ENCODE results near the gene LARP1.

Gene LARP1

DNA sequence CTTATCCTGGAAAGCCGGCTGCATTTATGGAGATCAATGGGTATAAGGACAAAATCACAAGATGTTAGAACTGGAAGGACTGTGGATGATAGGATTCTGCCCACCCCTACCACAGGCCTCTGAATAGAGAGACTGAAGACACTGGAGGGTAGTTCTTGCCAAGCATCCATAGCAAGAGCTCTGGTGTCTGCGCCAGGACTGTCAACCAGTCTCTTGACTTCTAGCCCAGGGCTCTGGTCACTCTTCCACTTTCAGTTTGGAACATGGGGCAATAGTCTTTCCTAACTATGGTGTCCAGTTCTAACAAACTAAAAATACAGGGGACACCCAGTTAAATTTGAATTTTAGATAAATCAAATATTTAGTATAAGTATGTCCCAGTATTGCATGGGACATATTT is 23.4 kb downstream of the LARP1 start:
- Histone ChIP-seq H3K4me2 (ENCODE audit: low read length) (no peak overlapping the region), H3K4me3 (ENCODE audit: low read depth, low read length) (no peak overlapping the region), H3K36me3 (ENCODE audit: control insufficient read depth, insufficient read depth, low read length) (no peaks in the 10 kb centered on the region), H3K27ac (no peak overlapping the region), H3K27me3 (ENCODE audit: control insufficient read depth, insufficient read depth, low read length) (no peaks in the 10 kb centered on the region), H3K79me2 (peaks cover 87% of the 10 kb centered on the region), H3K9me3 (ENCODE audit: control insufficient read depth, low read length) (no peaks in the 10 kb centered on the region), H2AFZ (no peak overlapping the region), H3K9ac (no peak overlapping the region), H3K4me1 (peaks cover 3% of the 10 kb centered on the region)
- TF ChIP-seq, protein P1, sequence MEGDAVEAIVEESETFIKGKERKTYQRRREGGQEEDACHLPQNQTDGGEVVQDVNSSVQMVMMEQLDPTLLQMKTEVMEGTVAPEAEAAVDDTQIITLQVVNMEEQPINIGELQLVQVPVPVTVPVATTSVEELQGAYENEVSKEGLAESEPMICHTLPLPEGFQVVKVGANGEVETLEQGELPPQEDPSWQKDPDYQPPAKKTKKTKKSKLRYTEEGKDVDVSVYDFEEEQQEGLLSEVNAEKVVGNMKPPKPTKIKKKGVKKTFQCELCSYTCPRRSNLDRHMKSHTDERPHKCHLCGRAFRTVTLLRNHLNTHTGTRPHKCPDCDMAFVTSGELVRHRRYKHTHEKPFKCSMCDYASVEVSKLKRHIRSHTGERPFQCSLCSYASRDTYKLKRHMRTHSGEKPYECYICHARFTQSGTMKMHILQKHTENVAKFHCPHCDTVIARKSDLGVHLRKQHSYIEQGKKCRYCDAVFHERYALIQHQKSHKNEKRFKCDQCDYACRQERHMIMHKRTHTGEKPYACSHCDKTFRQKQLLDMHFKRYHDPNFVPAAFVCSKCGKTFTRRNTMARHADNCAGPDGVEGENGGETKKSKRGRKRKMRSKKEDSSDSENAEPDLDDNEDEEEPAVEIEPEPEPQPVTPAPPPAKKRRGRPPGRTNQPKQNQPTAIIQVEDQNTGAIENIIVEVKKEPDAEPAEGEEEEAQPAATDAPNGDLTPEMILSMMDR (IDR thresholded peaks at IDR 0.05) = no peak

DNA sequence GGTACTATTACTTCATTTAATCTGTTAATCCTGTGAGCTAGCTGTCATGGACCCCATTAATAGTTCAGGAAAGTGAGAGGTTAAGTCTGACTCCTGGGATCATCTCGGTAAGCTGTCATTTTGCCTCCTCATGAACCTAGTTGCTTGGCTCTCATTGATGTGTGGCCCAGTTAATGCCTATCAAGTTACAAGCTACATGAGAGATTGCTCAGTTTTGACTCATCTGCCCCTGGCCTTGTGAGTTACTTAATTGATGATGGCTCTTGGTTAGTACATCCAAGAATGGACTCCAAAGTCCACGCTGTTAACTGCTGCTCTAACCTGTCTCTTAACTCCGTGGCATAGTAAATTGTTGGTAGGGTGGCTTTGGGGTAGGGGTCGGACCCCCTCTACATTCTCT is 23.9 kb downstream of the LARP1 start:
- no peaks in the 10 kb centered on the region for H3K27me3 ChIP-seq (ENCODE audit: control insufficient read depth, insufficient read depth, low read length)
- H2AFZ ChIP-seq = no peak overlapping the region
- no peak overlapping the region for H3K4me2 ChIP-seq (ENCODE audit: low read length)
- H3K4me3 ChIP-seq (ENCODE audit: low read depth, low read length) = no peak overlapping the region
- H3K9ac ChIP-seq = no peak overlapping the region
- H3K79me2 ChIP-seq = peaks cover 86% of the 10 kb centered on the region
- H3K36me3 ChIP-seq (ENCODE audit: control insufficient read depth, insufficient read depth, low read length) = no peaks in the 10 kb centered on the region
- H3K4me1 ChIP-seq = peaks cover 8% of the 10 kb centered on the region
- no peaks in the 10 kb centered on the region for H3K9me3 ChIP-seq (ENCODE audit: control insufficient read depth, low read length)
- no peak overlapping the region for H3K27ac ChIP-seq
- TF ChIP-seq, protein P1 (IDR thresholded peaks at IDR 0.05) = no peak

DNA sequence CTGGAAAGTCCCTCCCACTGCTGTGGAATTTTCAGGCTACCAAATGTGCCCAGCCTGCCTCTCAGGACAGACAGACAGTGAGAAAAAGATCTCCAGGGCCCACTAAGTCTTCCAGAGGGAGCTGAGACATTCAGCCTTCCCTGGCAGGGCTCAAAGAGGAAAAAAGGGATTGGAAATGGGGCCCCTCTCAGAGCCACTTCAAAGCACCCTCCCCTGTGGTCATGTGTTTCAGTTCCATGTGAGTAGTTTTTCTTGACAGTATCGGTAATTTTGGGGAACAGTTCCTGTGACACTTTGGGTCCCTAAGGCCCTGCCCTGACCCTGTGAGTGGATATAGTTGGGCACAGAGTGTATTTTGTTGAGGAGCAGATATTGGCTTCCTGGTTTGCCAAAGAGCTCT is 25.0 kb downstream of the LARP1 start:
- Histone ChIP-seq H3K4me1 (peaks cover 15% of the 10 kb centered on the region), H2AFZ (no peak overlapping the region), H3K9me3 (ENCODE audit: control insufficient read depth, low read length) (no peaks in the 10 kb centered on the region), H3K79me2 (peaks cover 88% of the 10 kb centered on the region), H3K27me3 (ENCODE audit: control insufficient read depth, insufficient read depth, low read length) (no peaks in the 10 kb centered on the region), H3K9ac (no peak overlapping the region), H3K4me3 (ENCODE audit: low read depth, low read length) (no peak overlapping the region), H3K4me2 (ENCODE audit: low read length) (no peak overlapping the region), H3K36me3 (ENCODE audit: control insufficient read depth, insufficient read depth, low read length) (no peaks in the 10 kb centered on the region), H3K27ac (no peak overlapping the region)
- TF ChIP-seq, protein P1 (IDR thresholded peaks at IDR 0.05) = no peak

DNA sequence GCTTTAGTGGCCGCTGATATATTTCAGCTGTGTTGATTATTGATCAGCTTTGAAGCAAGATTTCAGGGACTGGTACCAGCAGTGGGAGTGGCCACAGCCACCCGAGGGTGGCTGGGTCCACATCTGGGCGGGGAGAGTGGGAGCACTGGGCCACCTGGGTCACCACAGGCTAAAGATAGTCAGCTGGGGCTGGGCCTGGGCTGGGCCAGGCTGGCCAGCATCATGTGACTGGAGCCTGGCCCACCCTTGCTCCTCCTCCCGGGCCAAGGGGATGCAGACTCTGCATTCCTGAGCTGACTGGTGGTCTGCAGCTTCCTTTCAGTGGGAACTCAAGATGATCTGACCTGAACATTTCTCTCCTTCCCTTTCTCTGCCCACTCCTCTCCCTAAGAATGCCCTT is 27.1 kb downstream of the LARP1 start:
- no peaks in the 10 kb centered on the region for H3K9me3 ChIP-seq (ENCODE audit: control insufficient read depth, low read length)
- no peak overlapping the region for H3K27ac ChIP-seq
- H3K36me3 ChIP-seq (ENCODE audit: control insufficient read depth, insufficient read depth, low read length) = no peaks in the 10 kb centered on the region
- H3K27me3 ChIP-seq (ENCODE audit: control insufficient read depth, insufficient read depth, low read length) = no peaks in the 10 kb centered on the region
- TF ChIP-seq, protein P1 (IDR thresholded peaks at IDR 0.05) = no peak
- peaks cover 29% of the 10 kb centered on the region for H3K4me1 ChIP-seq
- H3K4me2 ChIP-seq (ENCODE audit: low read length) = no peak overlapping the region
- H3K4me3 ChIP-seq (ENCODE audit: low read depth, low read length) = no peak overlapping the region
- no peak overlapping the region for H3K9ac ChIP-seq
- no peak overlapping the region for H2AFZ ChIP-seq
- H3K79me2 ChIP-seq = peaks cover 85% of the 10 kb centered on the region

DNA sequence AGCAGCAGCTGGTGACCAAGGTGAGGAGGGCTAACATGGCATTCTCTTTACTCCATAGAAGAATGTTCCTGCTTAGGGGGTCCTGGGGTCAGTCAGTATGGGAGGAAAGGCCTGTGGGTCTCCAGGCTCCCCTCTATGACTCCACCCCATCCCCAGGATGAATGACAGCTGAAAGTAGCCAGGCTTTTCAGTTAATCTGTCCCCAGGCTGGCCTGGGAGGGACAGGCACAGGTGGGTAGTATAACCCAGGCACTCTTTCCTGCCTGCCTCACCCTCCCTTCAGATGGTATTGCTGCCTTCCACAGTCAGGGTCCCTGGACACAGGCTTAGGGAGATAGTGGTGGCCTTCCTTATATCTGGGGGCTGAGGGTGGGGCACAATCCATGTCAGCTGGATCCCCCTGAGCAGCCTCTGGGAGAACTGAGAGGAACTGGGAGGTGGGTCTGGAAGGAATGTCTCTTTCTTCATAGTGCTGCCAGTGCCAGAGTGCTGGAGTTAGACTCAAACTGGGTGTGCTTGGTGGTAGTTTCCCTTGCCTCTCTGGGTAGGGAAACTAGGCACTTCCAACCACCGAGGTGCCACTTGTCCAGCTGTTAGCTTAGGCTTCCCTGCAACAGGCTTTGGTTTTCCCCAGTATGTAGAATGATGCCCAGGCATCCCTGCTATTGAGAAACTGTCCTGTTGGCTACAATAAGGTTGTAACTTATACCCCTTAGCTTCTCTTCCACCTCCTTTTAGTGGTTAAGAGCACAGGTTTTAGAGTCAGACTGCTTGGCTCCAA is 27.8 kb downstream of the LARP1 start:
- Histone ChIP-seq H3K4me3 (ENCODE audit: low read depth, low read length) (no peak overlapping the region), H3K9ac (no peak overlapping the region), H3K27ac (no peak overlapping the region)

More for the DNA sequence above, 27.8 kb downstream of the LARP1 start:
- Histone ChIP-seq H3K4me1 (peaks cover 34% of the 10 kb centered on the region), H3K27me3 (ENCODE audit: control insufficient read depth, insufficient read depth, low read length) (no peaks in the 10 kb centered on the region), H2AFZ (no peak overlapping the region), H3K4me2 (ENCODE audit: low read length) (no peak overlapping the region), H3K36me3 (ENCODE audit: control insufficient read depth, insufficient read depth, low read length) (no peaks in the 10 kb centered on the region), H3K9me3 (ENCODE audit: control insufficient read depth, low read length) (no peaks in the 10 kb centered on the region), H3K79me2 (peaks cover 90% of the 10 kb centered on the region)
- TF ChIP-seq, protein P1 (IDR thresholded peaks at IDR 0.05) = no peak

All from parathyroid adenoma (tissue), 2 donors.